Measurements from ENCODE around the gene UBE2O.
A peak's percentile ranks its signal among the peaks of the same experiment; 100 is the strongest.
"Not testable (repeated sequence)": the region's sequence is repeated elsewhere in the genome, so short reads cannot be mapped to it uniquely, and the experiment has no call there.

The UBE2O gene

GRCh38 chr17:76367642-76368041 lies 85.3 kb downstream of the UBE2O start:
- no peak for DNase-seq

- no peak for DNase-seq
Observed at GRCh38 chr17:76366247-76366646, 86.7 kb downstream of the UBE2O start.

- DNase-seq, result no peak
Observed at GRCh38 chr17:76365256-76365903, 87.6 kb downstream of the UBE2O start.

GRCh38 chr17:76363107-76363842 lies 89.7 kb downstream of the UBE2O start:
- no peak for DNase-seq

- DNase-seq, result no peak
Observed at GRCh38 chr17:76360461-76360860, 92.5 kb downstream of the UBE2O start.

- DNase-seq, result not testable (repeated sequence)
Observed at GRCh38 chr17:76359776-76360175, 93.2 kb downstream of the UBE2O start.

GRCh38 chr17:76359375-76359774 lies 93.6 kb downstream of the UBE2O start:
- DNase-seq, result no peak

- no peak for DNase-seq
Observed at GRCh38 chr17:76357597-76358158, 95.3 kb downstream of the UBE2O start.

GRCh38 chr17:76356803-76357456 lies 96.0 kb downstream of the UBE2O start:
- DNase-seq, result no peak

GRCh38 chr17:76354747-76355310 lies 98.1 kb downstream of the UBE2O start:
- DNase-seq, result peak in 1 of 3 experiments; percentile 33

GRCh38 chr17:76354317-76354729 lies 98.6 kb downstream of the UBE2O start:
- DNase-seq, result no peak

GRCh38 chr17:76353599-76354316 lies 99.2 kb downstream of the UBE2O start, which contains the start of gene PRPSAP1:
PRPSAP1 (minus strand) TSS chr17:76353916; CDS start chr17:76353703, 213 bp downstream.
- peak; percentile 94 to 99 (median 97) for DNase-seq

- DNase-seq, result peak in 2 of 3 experiments; percentile 54 to 56
Observed at GRCh38 chr17:76353004-76353598, 99.9 kb downstream of the UBE2O start.

GRCh38 chr17:76351526-76352071 lies 101.4 kb downstream of the UBE2O start:
- DNase-seq, result no peak

- no peak for DNase-seq
Observed at GRCh38 chr17:76350463-76350862, 102.5 kb downstream of the UBE2O start.

GRCh38 chr17:76346936-76347335 lies 106.0 kb downstream of the UBE2O start:
- not testable (repeated sequence) for DNase-seq

- no peak for DNase-seq
Observed at GRCh38 chr17:76345377-76345974, 107.5 kb downstream of the UBE2O start.

- no peak for DNase-seq
Observed at GRCh38 chr17:76343106-76343505, 109.8 kb downstream of the UBE2O start.

- no peak for DNase-seq
Observed at GRCh38 chr17:76341301-76341700, 111.7 kb downstream of the UBE2O start.
